ENCODE data around the gene TMEM190. TPM values are rescaled to one million over a fixed set of nuclear protein-coding genes. Genes with fewer than 3 reads are reported as not detected.
"Not testable (repeated sequence)": the region's sequence is repeated elsewhere in the genome, so short reads cannot be mapped to it uniquely, and the experiment has no call there.

Gene TMEM190
- total RNA-seq, 2 experiments from 2014 or later, result not detected

DNA sequence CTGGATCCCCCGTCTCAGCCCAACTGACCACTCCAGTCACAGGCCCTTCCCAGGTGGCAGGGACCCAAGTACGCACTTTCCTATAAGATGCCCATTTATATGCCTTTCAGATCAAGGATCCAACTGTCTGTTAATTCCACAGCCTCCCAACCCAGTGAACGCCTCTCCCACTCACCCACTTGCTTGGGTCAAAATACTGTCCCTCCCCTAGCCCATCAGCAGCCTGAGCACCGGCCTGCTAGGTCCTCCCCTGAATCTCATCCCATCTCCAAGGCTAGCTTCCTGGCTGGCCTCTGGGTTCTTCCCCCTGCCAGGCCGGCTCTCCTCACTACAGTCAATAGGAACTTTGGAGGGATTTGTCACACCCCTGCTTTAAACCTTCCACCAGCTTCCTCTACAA, 29.0 kb downstream of the TMEM190 start:
- CTCF ChIA-PET, result interaction anchor here (1.0 to 1.2 kb wide), 2 partner anchors 13 to 103 kb away, joined by 3 to 4 read pairs; no protein-coding TSS in a partner anchor
- POLR2A ChIA-PET, result interaction anchor here (2.5 to 3.2 kb wide), 2 partner anchors 19 to 22 kb away, joined by 16 to 26 read pairs; partner anchors contain the start of genes RPL28 and TMEM238

DNA sequence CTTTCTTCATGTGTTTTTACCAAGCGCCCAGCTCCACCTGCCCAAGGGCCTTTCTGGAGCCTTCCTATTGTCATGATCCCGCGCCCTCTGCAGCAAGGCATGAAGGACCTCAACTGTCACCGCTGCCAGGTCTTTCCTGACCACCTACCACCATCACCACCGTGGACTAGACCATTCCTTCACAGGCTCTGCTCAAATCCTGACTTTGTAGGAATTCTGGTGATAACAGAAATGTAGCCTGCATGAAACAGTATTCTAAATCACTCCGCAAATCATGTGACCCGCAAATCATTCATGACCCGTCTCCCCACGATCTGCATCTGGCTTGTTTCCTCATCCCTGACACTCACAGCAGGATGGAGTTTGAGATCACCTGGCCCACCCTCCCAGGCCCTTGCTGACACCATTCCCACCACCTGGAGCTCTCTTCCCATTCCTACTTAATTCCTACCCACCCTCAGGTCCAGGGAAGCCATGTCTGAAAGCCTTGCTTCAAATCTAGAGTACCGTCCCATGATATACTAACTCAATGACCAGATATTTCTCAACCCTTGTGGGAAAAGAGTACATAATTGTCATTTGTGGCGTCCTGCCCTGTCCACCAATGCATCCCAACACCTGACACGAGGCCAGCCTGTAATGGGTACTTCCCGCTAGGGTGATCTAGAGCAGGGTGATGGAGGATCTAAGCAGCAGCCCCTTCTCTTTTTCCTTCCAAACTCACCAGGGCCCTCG, 29.6 kb downstream of the TMEM190 start:
- ChIA-PET CTCF (interaction anchor here (1.0 to 1.8 kb wide), 3 partner anchors 12 to 104 kb away, joined by 3 to 5 read pairs (median 4); partner anchors contain the start of gene TMEM238), POLR2A (interaction anchor here (2.4 to 3.2 kb wide), 3 partner anchors 17 to 22 kb away, joined by 14 to 26 read pairs (median 16); partner anchors contain the start of genes RPL28 and TMEM238)

DNA sequence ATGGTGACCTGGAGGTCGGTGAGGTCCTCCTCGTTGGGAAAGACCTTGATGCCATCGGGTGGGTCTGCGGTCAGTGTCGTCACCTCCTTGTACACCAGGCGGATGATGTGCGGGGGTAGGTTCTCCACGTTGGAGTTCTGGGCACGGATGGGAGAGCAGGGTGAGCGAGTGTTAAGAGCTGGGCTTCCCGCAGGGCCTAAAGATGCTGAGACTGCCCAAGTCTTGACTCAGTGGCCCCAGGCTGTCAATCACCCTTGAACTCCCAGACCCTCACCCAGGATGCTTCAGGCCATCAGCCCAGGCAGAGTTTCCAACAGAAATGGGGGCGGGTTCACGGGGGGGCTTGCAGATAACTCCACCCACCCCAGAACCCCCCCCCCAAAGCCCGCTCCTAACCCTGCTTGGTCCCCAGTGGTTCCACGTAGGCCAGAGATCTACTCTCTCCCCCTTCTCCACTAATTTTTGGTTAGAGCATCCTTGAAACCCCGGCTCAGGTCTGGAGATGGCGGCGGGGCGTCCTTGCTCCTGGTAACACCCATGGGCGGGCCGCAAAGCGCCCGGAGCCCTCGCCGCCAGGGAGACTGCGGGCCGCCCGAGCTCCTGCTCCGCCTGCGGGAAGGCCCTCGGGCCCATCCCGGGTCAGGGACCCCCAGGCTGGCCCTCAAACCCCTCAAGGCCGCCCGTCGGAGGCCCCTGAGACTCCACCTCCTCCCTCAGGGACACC, 30.4 kb downstream of the TMEM190 start:
- CTCF ChIA-PET, result interaction anchor here (0.6 to 1.8 kb wide), 4 partner anchors 19 to 246 kb away, joined by 3 to 5 read pairs (median 4); partner anchors contain the start of gene TMEM238
- POLR2A ChIA-PET, result interaction anchor here (0.6 to 3.2 kb wide), 10 partner anchors 8 to 151 kb away, joined by 3 to 26 read pairs (median 9); partner anchors contain the start of genes HSPBP1, KMT5C, PPP6R1 and RPL28

DNA sequence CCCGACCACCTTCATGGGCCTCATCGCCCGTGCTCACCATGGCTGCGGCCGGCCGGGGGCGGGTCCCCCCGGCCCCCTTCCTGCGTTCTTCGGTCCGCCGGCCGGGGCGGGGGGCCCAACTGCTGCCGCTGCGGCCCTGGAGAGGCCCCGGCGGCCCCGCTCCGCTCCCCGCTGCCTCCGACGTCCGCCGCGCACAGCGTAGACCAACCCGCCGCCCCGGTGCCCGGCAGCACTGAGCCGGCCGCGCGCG, 30.8 kb downstream of the TMEM190 start, which contains the start of gene UBE2S:
UBE2S (minus strand) TSS at position 239 of the 250 bp plus-strand sequence; CDS start at position 40, 199 bp downstream.
- ChIA-PET CTCF (interaction anchor here (1.0 to 1.8 kb wide), 2 partner anchors 19 to 23 kb away, joined by 3 to 5 read pairs; partner anchors contain the start of gene TMEM238), POLR2A (interaction anchor here (0.6 to 3.2 kb wide), 10 partner anchors 8 to 152 kb away, joined by 3 to 26 read pairs (median 9); partner anchors contain the start of genes HSPBP1, KMT5C, PPP6R1 and RPL28)

DNA sequence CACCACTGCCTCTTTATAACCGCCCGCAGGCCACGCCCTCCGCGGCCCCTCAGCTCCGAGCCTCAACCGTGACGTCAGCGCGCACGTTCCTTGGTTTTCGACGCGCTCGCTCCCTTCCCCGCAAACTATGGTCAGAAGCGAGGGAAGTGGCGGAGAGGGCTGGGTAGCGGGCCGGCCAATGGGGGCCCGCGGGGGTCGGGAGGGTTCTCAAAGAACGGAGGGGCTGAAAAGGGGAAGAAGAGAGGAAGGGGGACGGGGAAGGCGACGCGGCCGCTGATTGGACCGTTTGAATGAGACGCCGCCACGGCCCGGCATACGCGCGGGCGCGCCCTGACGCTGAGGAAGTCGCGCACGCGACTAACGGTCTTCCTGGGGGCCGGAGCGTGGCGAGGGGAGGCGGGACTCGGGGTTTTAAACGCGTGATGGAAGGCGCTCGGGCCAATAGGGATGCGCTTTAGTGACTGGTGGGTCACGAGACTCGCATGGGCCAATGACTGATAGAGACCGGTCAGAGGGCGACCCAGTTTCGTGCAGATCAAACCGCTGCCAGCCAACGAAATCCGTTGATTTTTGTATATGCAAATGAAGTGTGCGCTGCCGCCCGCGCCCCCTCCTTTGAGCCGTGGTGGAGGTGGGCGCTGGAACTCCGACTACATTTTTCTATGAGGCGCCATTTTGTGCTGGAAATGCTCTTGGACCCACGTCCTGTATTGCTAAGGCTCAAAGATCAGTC, 31.3 kb downstream of the TMEM190 start:
- ChIA-PET POLR2A (interaction anchor here (0.5 to 3.2 kb wide), 12 partner anchors 9 to 152 kb away, joined by 3 to 26 read pairs (median 7); partner anchors contain the start of genes HSPBP1, KMT5C, PPP6R1 and RPL28), CTCF (interaction anchor here (1.0 to 1.8 kb wide), 5 partner anchors 20 to 106 kb away, joined by 3 to 6 read pairs (median 4); partner anchors contain the start of gene TMEM238)

DNA sequence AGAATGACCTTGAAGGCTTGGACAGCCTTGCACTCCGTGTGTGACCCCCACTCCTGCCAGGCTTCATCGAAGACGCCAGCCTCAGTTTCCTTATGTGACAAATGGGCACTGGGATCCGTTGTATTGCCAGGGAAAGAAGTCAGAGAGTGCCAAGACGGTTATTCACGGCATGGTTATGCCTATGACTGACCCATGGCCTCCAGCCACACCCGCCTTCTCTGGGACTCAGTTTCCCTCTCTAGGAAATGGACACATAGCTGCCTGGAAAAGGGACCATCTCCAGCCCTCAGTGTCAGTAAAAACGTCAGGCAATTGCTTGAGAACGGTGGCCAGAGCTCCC, 31.9 kb downstream of the TMEM190 start:
- ChIA-PET CTCF (interaction anchor here (1.0 to 1.4 kb wide), 3 partner anchors 24 to 106 kb away, joined by 3 to 6 read pairs (median 4); partner anchors contain the start of gene TMEM238), POLR2A (interaction anchor here (0.5 to 2.4 kb wide), 4 partner anchors 19 to 132 kb away, joined by 3 to 14 read pairs (median 4); partner anchors contain the start of gene TMEM238)

DNA sequence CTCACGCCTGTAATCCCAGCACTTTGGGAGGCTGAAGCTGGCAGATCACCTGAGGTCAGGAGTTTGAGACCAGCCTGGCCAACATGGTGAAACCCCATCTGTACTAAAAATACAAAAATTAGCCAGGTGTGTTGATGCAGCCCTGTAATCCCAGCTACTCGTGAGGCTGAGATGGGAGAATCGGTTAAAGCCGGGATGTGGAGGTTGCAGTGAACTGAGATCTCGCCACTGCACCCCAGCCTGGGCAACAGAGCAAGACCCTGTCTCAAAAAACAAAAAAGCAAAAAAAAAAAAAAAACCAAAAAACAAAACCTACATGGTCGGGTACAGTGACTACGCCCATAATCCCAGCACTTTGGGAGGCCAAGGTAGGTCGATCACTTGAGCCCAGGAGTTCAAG, 32.6 kb downstream of the TMEM190 start:
- ChIA-PET CTCF (interaction anchor here (1.0 to 1.4 kb wide), 3 partner anchors 25 to 107 kb away, joined by 3 to 6 read pairs (median 4); partner anchors contain the start of gene TMEM238), POLR2A (interaction anchor here (1.0 to 1.2 kb wide), 2 partner anchors 25 to 108 kb away, joined by 3 to 4 read pairs; partner anchors contain the start of gene TMEM238)

DNA sequence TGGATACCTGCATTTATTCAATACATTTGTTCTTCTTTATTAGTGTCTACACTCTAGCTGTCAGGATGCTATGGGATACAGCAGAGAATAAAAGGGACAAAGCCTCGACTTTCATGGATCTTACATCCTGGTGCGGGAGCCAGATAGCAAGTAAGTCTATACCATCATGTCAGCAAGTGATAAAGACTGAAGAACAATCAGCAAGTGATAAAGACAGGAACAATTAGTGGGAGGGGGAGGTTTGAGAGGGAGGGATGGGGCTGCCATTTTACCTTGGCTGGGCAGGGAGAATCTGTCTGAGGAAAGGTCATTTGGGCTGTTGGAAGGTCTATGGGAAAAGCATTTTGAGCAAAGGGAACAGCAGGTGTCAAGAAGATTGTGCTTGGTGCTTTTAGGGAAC, 33.5 kb downstream of the TMEM190 start:
- ChIA-PET CTCF (no interaction called here), POLR2A (no interaction called here)

DNA sequence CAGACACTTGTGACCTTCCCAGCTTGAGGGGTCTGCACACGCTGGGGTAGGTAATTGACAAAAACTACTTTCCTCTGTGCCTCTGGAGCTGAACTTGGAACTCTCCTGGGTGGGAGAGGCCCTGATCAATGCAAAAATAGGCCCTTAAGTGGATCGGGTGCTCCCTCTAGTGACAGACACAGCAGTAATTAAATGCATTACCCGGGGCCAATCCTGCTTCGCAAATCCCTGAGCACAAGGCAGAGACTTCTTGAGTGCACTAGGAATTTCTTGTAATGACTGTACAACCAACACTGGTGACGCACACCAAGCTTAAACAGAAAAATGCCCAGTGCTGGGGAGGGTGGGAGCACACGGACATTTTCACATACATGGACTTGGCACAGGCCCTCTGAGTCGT, 41.6 kb downstream of the TMEM190 start:
- ChIA-PET POLR2A (interaction anchor here (1.0 kb wide), 2 partner anchors 10 to 33 kb away, joined by 4 read pairs; no protein-coding TSS in a partner anchor), CTCF (interaction anchor here (0.7 to 3.8 kb wide), 11 partner anchors 13 to 277 kb away, joined by 3 to 16 read pairs (median 4); partner anchors contain the start of gene KMT5C)

DNA sequence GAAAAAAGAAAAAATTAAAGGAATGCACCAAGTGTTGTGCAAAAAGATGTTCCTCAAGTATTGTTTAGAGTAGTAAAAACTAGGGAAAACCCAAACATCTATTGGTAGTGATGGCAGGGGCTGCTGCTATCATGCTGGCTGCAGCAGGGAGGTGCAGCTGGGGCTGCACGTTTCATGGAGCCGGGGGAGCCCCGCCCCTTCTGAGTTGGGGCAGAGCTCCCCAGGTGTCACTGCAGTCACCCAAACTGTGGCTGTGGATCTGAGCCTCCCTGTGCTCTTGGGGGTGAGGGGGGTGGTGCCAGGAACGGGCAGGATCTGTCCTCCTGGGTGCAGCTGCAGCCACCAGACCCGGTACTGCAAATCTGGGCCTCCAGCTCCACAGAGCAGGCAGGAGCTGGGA, 42.5 kb downstream of the TMEM190 start:
- POLR2A ChIA-PET, result interaction anchor here (1.0 kb wide), 1 partner anchor 11 kb away, joined by 4 read pairs; no protein-coding TSS in a partner anchor

DNA sequence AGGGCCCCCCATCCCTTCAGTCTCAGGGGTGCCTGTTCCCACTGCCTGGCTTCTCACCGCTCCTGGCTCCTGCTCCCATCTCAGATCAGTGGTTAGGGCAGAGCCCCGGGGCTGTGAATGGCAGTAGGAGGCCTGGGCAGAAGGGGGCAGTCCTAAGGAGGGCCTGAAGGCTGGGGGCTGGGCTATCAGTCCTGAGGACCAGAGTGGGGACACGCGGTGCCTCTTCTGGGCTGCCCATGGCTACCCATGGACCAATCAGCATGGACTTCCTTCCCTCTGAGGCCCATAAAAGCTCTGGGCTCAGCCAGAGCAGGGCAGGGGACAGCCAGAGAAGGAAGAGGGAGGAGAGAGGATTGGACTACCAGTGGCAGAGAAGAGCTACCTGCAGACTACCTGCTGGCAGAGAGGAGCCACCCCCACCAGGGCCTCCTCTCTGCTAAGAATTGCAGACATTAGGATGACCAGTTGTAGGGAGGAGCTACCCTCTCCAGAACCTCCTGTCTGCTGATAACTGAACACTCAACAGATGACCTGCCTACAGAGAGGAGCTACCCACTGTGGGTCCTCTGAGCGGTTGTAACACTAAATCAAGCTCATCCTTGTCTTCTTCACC, 43.1 kb downstream of the TMEM190 start:
- ChIA-PET CTCF (interaction anchor here (0.6 to 3.8 kb wide), 4 partner anchors 9 to 278 kb away, joined by 3 to 16 read pairs (median 4); no protein-coding TSS in a partner anchor), POLR2A (no interaction called here)

More for the DNA sequence above, 42.5 kb downstream of the TMEM190 start:
- CTCF ChIA-PET, result interaction anchor here (0.6 to 3.8 kb wide), 6 partner anchors 10 to 278 kb away, joined by 3 to 16 read pairs (median 4); no protein-coding TSS in a partner anchor

DNA sequence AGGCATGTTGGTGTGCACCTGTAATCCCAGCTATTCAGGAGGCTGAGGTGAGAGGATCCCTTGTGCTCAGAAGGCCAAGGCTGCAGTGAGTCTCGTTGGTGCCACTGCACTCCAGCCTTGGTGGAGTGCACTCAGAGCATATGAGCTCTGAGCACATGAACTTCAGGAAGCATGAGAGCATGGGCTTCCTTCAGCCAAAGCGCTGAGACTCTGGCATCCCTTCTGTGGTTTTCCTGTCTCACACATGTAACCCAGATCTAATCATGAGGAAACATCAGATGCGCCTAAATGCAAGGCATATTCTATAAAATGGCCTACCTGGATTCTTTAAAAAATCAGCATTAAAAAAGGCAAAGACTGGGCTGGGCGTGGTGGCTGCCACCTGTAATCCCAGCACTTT, 44.7 kb downstream of the TMEM190 start:
- POLR2A ChIA-PET, result not testable (repeated sequence)
- CTCF ChIA-PET, result interaction anchor here (0.6 to 3.8 kb wide), 2 partner anchors 119 to 160 kb away, joined by 3 to 16 read pairs; no protein-coding TSS in a partner anchor

DNA sequence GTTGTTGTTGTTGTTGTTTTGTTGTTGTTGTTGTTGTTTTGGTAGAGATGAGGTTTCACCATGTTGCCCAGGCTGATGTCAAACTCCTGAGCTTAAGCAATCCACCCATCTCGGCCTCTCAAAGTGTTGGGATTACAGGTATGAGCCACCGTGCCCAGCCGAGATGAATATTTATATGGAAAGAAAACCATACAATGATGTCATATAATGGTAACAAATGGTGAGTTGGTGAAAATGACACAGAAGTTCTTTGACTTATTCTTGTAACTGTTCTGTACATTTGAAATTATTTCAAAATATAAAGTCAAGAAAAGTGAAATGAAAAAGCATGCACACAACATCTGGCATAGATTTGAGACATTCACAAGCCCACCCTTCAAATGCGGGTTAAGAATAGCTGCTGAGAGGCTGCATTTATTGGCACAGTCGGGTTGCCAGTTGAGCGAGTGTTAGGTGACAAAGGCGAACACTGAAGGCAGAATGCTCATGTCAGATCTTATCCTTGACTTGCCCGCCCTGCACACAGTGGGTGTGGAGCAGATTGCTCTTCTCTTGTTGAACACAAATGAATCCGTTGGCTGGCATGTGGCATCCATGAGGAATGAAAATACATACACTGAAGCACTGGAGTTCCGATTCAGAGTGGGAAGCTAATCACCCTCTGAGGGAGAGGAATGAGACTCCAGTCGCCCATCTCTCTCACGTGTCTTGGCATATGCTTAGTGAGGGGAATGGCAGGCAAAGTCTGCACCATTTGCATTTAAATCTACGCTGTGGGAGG, 46.8 kb downstream of the TMEM190 start:
- ChIA-PET POLR2A (interaction anchor here (0.7 kb wide), 1 partner anchor 16 kb away, joined by 6 read pairs; no protein-coding TSS in a partner anchor), CTCF (no interaction called here)

DNA sequence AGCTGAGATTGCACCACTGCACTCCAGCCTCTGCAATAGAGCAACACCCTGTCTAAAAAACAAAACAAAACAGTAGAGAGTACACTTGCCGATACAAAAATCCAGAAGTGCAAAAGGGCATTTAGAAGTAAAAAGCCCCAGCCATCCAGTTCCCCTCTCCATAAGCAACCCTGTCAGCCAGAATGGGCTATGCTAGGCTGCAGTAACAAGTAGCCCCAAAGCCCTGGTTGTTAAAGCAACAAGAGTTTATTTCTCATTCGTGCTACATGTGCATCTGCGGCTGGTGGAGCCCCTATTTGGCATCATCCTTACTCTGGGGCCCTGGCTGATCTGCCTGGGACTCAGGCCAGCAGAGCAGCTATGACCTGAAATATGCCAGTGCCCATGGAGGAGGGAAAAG, 47.9 kb downstream of the TMEM190 start:
- ChIA-PET CTCF (no interaction called here), POLR2A (no interaction called here)

DNA sequence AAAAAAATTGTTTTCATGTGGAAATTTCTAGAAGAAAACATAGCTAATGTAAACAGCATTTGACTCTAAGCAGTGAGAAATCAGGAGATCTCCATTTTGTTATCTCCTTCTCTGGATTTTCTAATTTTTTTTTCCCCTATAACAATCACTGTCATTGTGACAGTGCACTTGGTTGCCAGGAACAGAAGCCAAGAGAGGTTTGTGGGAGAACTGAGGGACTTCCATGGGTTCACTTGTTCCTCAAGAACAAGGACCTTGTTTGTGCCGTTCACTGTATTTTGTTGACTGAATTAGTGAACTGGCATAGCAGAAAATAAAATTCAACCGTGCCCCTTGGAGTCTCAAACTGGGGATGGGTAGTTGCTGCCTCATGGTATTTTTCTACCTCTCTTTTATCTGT, 49.4 kb downstream of the TMEM190 start:
- POLR2A ChIA-PET, result no interaction called here
- CTCF ChIA-PET, result no interaction called here
